IMR-90 (cell line): ENCODE measurements around the gene ZNF827. TPM values are rescaled to one million over a fixed set of nuclear protein-coding genes. Genes with fewer than 3 reads are reported as not detected.

Source experiments
- ATAC-seq: fragments of 200-7000 bp; cut with Tn5 transposase; 2 replicates; pipeline ENCODE4 v1.9.1; 2020; ENCODE audit warnings: low read depth, mild to moderate bottlenecking, moderate library complexity
- BruUV-seq: library from RNA; stranded (reverse); fragments of 400-500 nt; replicated peaks from 2 replicates; lab custom pipeline; 2021; lab: Mats Ljungman, UMichigan
- CTCF ChIA-PET: fragments of 300-600 bp; formaldehyde crosslinking; extraction: SDS; loops from one replicate; lab custom pipeline; 2021; ENCODE audit warnings: antibody characterized with exemption; lab: Yijun Ruan, JAX
- POLR2A ChIA-PET: fragments of 300-600 bp; sonication (Branson Sonifier 250); formaldehyde crosslinking; loops from one replicate; lab custom pipeline; 2022; ENCODE audit warnings: antibody characterized with exemption; ENCODE audit not compliant: unreplicated experiment; lab: Charles Lee
- DNase-seq: peaks from one replicate; pipeline ENCODE4 v3.0.0; 2013
- H2AFZ ChIP-seq: replicated peaks from 2 replicates; pipeline ENCODE3; 2013; ENCODE audit warnings: low read length, mild to moderate bottlenecking; ENCODE audit not compliant: poor library complexity
- H2AK5ac ChIP-seq: 2 replicates; pipeline ENCODE4 v1.6.1; 2013; ENCODE audit warnings: low read depth, low read length, inconsistent platforms
- H2AK9ac ChIP-seq: replicated peaks from 2 replicates; pipeline ENCODE3; 2013; ENCODE audit warnings: mild to moderate bottlenecking, low read depth, low read length, moderate library complexity; ENCODE audit not compliant: poor library complexity
- H2BK120ac ChIP-seq: 2 replicates; pipeline ENCODE4 v1.6.1; 2013; ENCODE audit warnings: low read depth, low read length, inconsistent platforms
- H2BK15ac ChIP-seq: 3 replicates; pipeline ENCODE4 v1.6.1; 2013; ENCODE audit warnings: low read depth, low read length, inconsistent platforms
- H2BK20ac ChIP-seq: 2 replicates; pipeline ENCODE4 v1.6.1; 2013; ENCODE audit warnings: low read depth, mild to moderate bottlenecking, inconsistent platforms, low read length, moderate library complexity
- H2BK5ac ChIP-seq: 2 replicates; pipeline ENCODE4 v1.6.1; 2013; ENCODE audit warnings: mild to moderate bottlenecking, low read depth, low read length, inconsistent platforms; ENCODE audit not compliant: poor library complexity, severe bottlenecking
- H3K14ac ChIP-seq: replicated peaks from 2 replicates; pipeline ENCODE4 v1.6.1; 2013; ENCODE audit warnings: low read depth, low read length, inconsistent platforms
- H3K18ac ChIP-seq: 2 replicates; pipeline ENCODE4 v1.6.1; 2013; ENCODE audit warnings: low read depth, low read length, control low read depth
- H3K23ac ChIP-seq: 2 replicates; pipeline ENCODE4 v1.6.1; 2013; ENCODE audit warnings: low read depth, low read length, inconsistent platforms
- H3K27ac ChIP-seq: 2 replicates; pipeline ENCODE4 v1.5.1; 2013; ENCODE audit warnings: mild to moderate bottlenecking, control low read depth, low read length; ENCODE audit not compliant: insufficient read depth
- H3K27me3 ChIP-seq: 2 replicates; pipeline ENCODE4 v1.6.1; 2013; ENCODE audit warnings: low read length; ENCODE audit not compliant: control insufficient read depth, insufficient read depth
- H3K36me3 ChIP-seq: 2 replicates; pipeline ENCODE4 v1.6.1; 2013; ENCODE audit warnings: low read length, mixed read lengths; ENCODE audit not compliant: control insufficient read depth, insufficient read depth
- H3K4ac ChIP-seq: 2 replicates; pipeline ENCODE4 v1.6.1; 2013; ENCODE audit warnings: low read depth, low read length, inconsistent platforms
- H3K4me1 ChIP-seq: 2 replicates; pipeline ENCODE4 v1.6.1; 2013; ENCODE audit warnings: low read length, mixed read lengths; ENCODE audit not compliant: control insufficient read depth, insufficient read depth
- H3K4me2 ChIP-seq: 2 replicates; pipeline ENCODE4 v1.6.1; 2013; ENCODE audit warnings: low read depth, mild to moderate bottlenecking, control low read depth, low read length, moderate library complexity
- H3K4me3 ChIP-seq: 2 replicates; pipeline ENCODE4 v1.5.1; 2013; ENCODE audit warnings: low read depth, mild to moderate bottlenecking, control low read depth, low read length, moderate library complexity; ENCODE audit not compliant: insufficient read depth
- H3K56ac ChIP-seq: 2 replicates; pipeline ENCODE4 v1.6.1; 2013; ENCODE audit warnings: low read length, inconsistent platforms; ENCODE audit not compliant: insufficient read depth; ENCODE audit errors: extremely low read depth
- H3K79me1 ChIP-seq, 2 experiments: 2 replicates each; pipeline ENCODE4 v1.6.1; 2013; ENCODE audit warnings: low read length in 2 of 2, inconsistent platforms in 1 of 2, low read depth in 1 of 2
- H3K9ac ChIP-seq: 2 replicates; pipeline ENCODE4 v1.6.1; 2013; ENCODE audit warnings: low read depth, low read length, control low read depth
- H3K9me1 ChIP-seq: 2 replicates; pipeline ENCODE4 v1.6.1; 2013; ENCODE audit warnings: low read length, inconsistent platforms; ENCODE audit not compliant: insufficient read depth
- H3K9me3 ChIP-seq: 2 replicates; pipeline ENCODE4 v1.6.1; 2013; ENCODE audit warnings: low read length; ENCODE audit not compliant: control insufficient read depth, insufficient read depth
- H4K20me1 ChIP-seq: 2 replicates; pipeline ENCODE4 v1.6.1; 2013; ENCODE audit warnings: low read length, inconsistent platforms; ENCODE audit not compliant: insufficient read depth
- H4K5ac ChIP-seq: 2 replicates; pipeline ENCODE4 v1.6.1; 2013; ENCODE audit warnings: mild to moderate bottlenecking, low read depth, low read length, control low read depth
- H4K8ac ChIP-seq, 2 experiments: 2 replicates each; pipeline ENCODE4 v1.6.1; 2013; ENCODE audit warnings: low read depth in 2 of 2, low read length in 2 of 2, control low read depth in 1 of 2, inconsistent platforms in 1 of 2
- H4K91ac ChIP-seq: 2 replicates; pipeline ENCODE4 v1.6.1; 2013; ENCODE audit warnings: low read depth, low read length, inconsistent platforms; ENCODE audit not compliant: insufficient read depth
- BHLHE40 ChIP-seq: fragments of 150-350 bp; IDR thresholded peaks from 2 replicates; pipeline ENCODE4 v1.6.1; 2016; ENCODE audit warnings: mild to moderate bottlenecking, low read depth, low read length
- CEBPB ChIP-seq: IDR thresholded peaks from 2 replicates; pipeline ENCODE4 v1.6.1; 2012; ENCODE audit warnings: low read depth, low read length, improper control_type of control experiment
- CHD1 ChIP-seq: IDR thresholded peaks from 2 replicates; pipeline ENCODE4 v1.6.1; 2012; ENCODE audit warnings: low read depth, low read length, improper control_type of control experiment
- CTCF ChIP-seq: conservative IDR thresholded peaks from 2 replicates; pipeline ENCODE4 v1.5.1; 2012; ENCODE audit warnings: mild to moderate bottlenecking, low read depth, low read length, improper control_type of control experiment
- ELK1 ChIP-seq: fragments of 150-350 bp; IDR thresholded peaks from 2 replicates; pipeline ENCODE4 v1.6.1; 2016; ENCODE audit warnings: low read depth, mild to moderate bottlenecking, low read length, moderate library complexity, borderline replicate concordance
- FOS ChIP-seq: fragments of 150-350 bp; IDR thresholded peaks from 2 replicates; pipeline ENCODE4 v1.6.1; 2016; ENCODE audit warnings: low read depth, low read length
- MAFK ChIP-seq: IDR thresholded peaks from 2 replicates; pipeline ENCODE4 v1.6.1; 2012; ENCODE audit warnings: low read depth, low read length, improper control_type of control experiment
- MAZ ChIP-seq: IDR thresholded peaks from 2 replicates; pipeline ENCODE4 v1.6.1; 2012; ENCODE audit warnings: low read depth, mild to moderate bottlenecking, low read length, improper control_type of control experiment, moderate library complexity, borderline replicate concordance
- MXI1 ChIP-seq: IDR thresholded peaks from 2 replicates; pipeline ENCODE4 v1.6.1; 2012; ENCODE audit warnings: low read depth, mild to moderate bottlenecking, low read length, moderate library complexity, borderline replicate concordance
- NFE2L2 ChIP-seq: fragments of 150-350 bp; IDR thresholded peaks from 2 replicates; pipeline ENCODE4 v1.6.1; 2016; ENCODE audit warnings: low read depth, mild to moderate bottlenecking, low read length
- POLR2A ChIP-seq: IDR thresholded peaks from 2 replicates; pipeline ENCODE4 v1.6.1; 2012; ENCODE audit warnings: mild to moderate bottlenecking, low read depth, low read length
- RAD21 ChIP-seq: IDR thresholded peaks from 2 replicates; pipeline ENCODE4 v1.6.1; 2012; ENCODE audit warnings: low read length, improper control_type of control experiment
- RCOR1 ChIP-seq: IDR thresholded peaks from 2 replicates; pipeline ENCODE4 v1.6.1; 2012; ENCODE audit warnings: mild to moderate bottlenecking, low read length, improper control_type of control experiment; ENCODE audit not compliant: insufficient replicate concordance
- RFX5 ChIP-seq: IDR thresholded peaks from 2 replicates; pipeline ENCODE4 v1.8.0; 2012; ENCODE audit warnings: low read depth, mild to moderate bottlenecking, low read length, moderate library complexity
- SMC3 ChIP-seq: fragments of 150-350 bp; IDR thresholded peaks from 2 replicates; pipeline ENCODE4 v1.6.1; 2016; ENCODE audit warnings: low read depth, mild to moderate bottlenecking, antibody characterized with exemption, low read length, moderate library complexity
- USF2 ChIP-seq: fragments of 150-350 bp; IDR thresholded peaks from 2 replicates; pipeline ENCODE4 v1.6.1; 2017; ENCODE audit warnings: mild to moderate bottlenecking, antibody characterized with exemption, low read length, low read depth
- WGBS, 2 experiments: methylation state at CpG; one replicate each; pipeline versions ENCODE4 v1.1.5 to v1.1.7; 2013; ENCODE audit warnings: missing lambda C conversion rate in 2 of 2; ENCODE audit not compliant: insufficient read length in 1 of 2; ENCODE audit errors: extremely low coverage in 2 of 2; 5-methylcytosine and 5-hydroxymethylcytosine counted together
- dilution Hi-C: fragments of 300-500 bp; cut with HindIII; formaldehyde crosslinking; loops from one replicate; pipeline ENCODE4 v1.14.3; 2018; ENCODE audit warnings: low sequenced_read_pairs; ENCODE audit not compliant: unreplicated experiment
- in situ Hi-C: fragments of 300-500 bp; cut with MboI; formaldehyde crosslinking; loops from 3 replicates; pipeline ENCODE4 v1.14.3; 2019; ENCODE audit warnings: low sequenced_read_pairs, inconsistent platforms, mixed read lengths
- intact Hi-C: fragments of 100-400 bp; cut with micrococcal nuclease; formaldehyde crosslinking; loops from 2 replicates; pipeline ENCODE4 v1.10.0; 2022
- polyA plus RNA-seq, 3 experiments: library from polyadenylated mRNA; depleted of rRNA; stranded (reverse); fragments of >200 nt; gene quantifications; 2 replicates each; pipeline ENCODE4 v1.2.3, GENCODE V29; 2012; ENCODE audit warnings: low replicate concordance in 1 of 3
- total RNA-seq: library from RNA; depleted of rRNA; stranded (reverse); fragments of >200 nt; gene quantifications from 2 replicates; pipeline ENCODE4 v1.2.3, GENCODE V29; 2012

Gene ZNF827
- total and polyA plus RNA-seq, 2 of the 4 experiments (the other 2 are of a cell fraction): 6.6 to 31.7 TPM

- Histone ChIP-seq H3K4me1 (no peaks in the 10 kb centered on the region), H2BK20ac (no peak overlapping the region), H3K27me3 (no peaks in the 10 kb centered on the region), H3K4me2 (no peak overlapping the region), H3K4ac (no peak overlapping the region), H3K18ac (no peak overlapping the region), H4K5ac (no peak overlapping the region), H2BK120ac (no peak overlapping the region), H2BK5ac (no peak overlapping the region), H2AK9ac (no peak overlapping the region), H3K56ac (no peak overlapping the region), H4K8ac (no peak overlapping the region), H2AK5ac (no peak overlapping the region), H3K14ac (no peak overlapping the region), H3K9me3 (no peaks in the 10 kb centered on the region; the same call in 1 of the 2 replicates), H2AFZ (no peak overlapping the region), H3K9ac (no peak overlapping the region), H3K9me1 (peaks cover 4% of the 10 kb centered on the region), H3K36me3 (peaks cover 30% of the 10 kb centered on the region), H3K79me1 (no peaks in the 10 kb centered on the region; a peak in 1 of 4 replicates), H3K23ac (no peak overlapping the region), H3K4me3 (no peak overlapping the region), H4K20me1 (no peaks in the 10 kb centered on the region), H3K27ac (no peak overlapping the region), H2BK15ac (no peak overlapping the region), H4K91ac (no peak overlapping the region)
- DNase-seq (no peak), ATAC-seq (no peak)
- in situ Hi-C loops: no loop called here
- ChIA-PET CTCF (interaction anchor here (1.3 kb wide), 1 partner anchor 13 kb away, joined by 5 read pairs; no protein-coding TSS in a partner anchor), POLR2A (no interaction called here)
- dilution Hi-C loops: no loop called here
- WGBS, 2 experiments: 100% methylated on average over 2 of the region's 5 CpGs; no CpG with 5 or more reads in 1 of the 2 experiments
- TF ChIP-seq ELK1 (no peak), MAFK (no peak), USF2 (no peak), MXI1 (no peak), SMC3 (no peak), CTCF (no peak), CHD1 (no peak), RAD21 (no peak), BHLHE40 (no peak), CEBPB (no peak), POLR2A (no peak), RFX5 (no peak), FOS (no peak), MAZ (no peak), NFE2L2 (no peak), RCOR1 (no peak)
- no TSS peak for BruUV-seq
- intact Hi-C loops: no loop called here
Measured at GRCh38 chr4:145766273-145766672, 172.3 kb downstream of the ZNF827 start.
